Neural cell (in vitro differentiated cells): ENCODE results near the gene HERC2.

Experiments used
- CTCF ChIP-seq: fragments of 450-650 bp; IDR thresholded peaks from 2 replicates; pipeline ENCODE4 v1.5.1; 2014; ENCODE audit warnings: antibody characterized with exemption, mild to moderate bottlenecking, moderate library complexity; ENCODE audit not compliant: poor library complexity, severe bottlenecking
- POLR2AphosphoS5 ChIP-seq: IDR thresholded peaks from 2 replicates; pipeline ENCODE4 v1.6.1; 2012
- RAD21 ChIP-seq: fragments of 450-650 bp; conservative IDR thresholded peaks from 2 replicates; pipeline ENCODE4 v1.6.1; 2014; ENCODE audit warnings: antibody characterized with exemption, mild to moderate bottlenecking, moderate library complexity
- SMC3 ChIP-seq: fragments of 450-650 bp; conservative IDR thresholded peaks from 2 replicates; pipeline ENCODE4 v1.6.1; 2014; ENCODE audit warnings: antibody characterized with exemption, mild to moderate bottlenecking, moderate library complexity; ENCODE audit not compliant: poor library complexity
- TAF1 ChIP-seq: IDR thresholded peaks from 2 replicates; pipeline ENCODE4 v1.6.1; 2012; ENCODE audit warnings: low read depth
- TF ChIP-seq, protein P1 (sequence below): IDR thresholded peaks from 2 replicates; pipeline ENCODE4 v1.6.1; 2012; ENCODE audit warnings: borderline replicate concordance

DNA sequence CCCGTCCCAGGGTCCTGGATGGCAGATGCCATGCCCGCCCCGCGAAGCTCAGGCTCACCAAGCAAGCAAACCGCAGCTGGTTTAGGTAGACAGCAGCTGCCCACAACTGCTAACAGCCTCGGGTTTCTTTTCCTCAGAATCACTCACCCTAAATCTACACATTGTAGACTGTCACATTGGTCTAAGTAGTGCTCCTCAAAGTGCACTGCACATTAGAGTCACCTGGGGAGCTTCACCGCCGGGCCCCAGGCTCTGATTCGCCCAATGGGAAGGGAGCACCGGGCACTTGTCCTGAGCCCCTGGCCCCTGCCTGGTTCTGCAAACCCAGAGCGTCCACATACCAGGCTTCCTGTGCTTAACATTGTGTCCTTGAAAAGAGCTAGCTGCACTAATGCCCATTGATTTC, 223.6 kb downstream of the HERC2 start:
- no peak for TF ChIP-seq POLR2AphosphoS5
- no peak for TF ChIP-seq CTCF
- no peak for TF ChIP-seq RAD21
- TF ChIP-seq, protein P1, sequence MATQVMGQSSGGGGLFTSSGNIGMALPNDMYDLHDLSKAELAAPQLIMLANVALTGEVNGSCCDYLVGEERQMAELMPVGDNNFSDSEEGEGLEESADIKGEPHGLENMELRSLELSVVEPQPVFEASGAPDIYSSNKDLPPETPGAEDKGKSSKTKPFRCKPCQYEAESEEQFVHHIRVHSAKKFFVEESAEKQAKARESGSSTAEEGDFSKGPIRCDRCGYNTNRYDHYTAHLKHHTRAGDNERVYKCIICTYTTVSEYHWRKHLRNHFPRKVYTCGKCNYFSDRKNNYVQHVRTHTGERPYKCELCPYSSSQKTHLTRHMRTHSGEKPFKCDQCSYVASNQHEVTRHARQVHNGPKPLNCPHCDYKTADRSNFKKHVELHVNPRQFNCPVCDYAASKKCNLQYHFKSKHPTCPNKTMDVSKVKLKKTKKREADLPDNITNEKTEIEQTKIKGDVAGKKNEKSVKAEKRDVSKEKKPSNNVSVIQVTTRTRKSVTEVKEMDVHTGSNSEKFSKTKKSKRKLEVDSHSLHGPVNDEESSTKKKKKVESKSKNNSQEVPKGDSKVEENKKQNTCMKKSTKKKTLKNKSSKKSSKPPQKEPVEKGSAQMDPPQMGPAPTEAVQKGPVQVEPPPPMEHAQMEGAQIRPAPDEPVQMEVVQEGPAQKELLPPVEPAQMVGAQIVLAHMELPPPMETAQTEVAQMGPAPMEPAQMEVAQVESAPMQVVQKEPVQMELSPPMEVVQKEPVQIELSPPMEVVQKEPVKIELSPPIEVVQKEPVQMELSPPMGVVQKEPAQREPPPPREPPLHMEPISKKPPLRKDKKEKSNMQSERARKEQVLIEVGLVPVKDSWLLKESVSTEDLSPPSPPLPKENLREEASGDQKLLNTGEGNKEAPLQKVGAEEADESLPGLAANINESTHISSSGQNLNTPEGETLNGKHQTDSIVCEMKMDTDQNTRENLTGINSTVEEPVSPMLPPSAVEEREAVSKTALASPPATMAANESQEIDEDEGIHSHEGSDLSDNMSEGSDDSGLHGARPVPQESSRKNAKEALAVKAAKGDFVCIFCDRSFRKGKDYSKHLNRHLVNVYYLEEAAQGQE, result no peak
- TF ChIP-seq TAF1, result no peak
- TF ChIP-seq SMC3, result no peak
